H1 (cell line): Measurements from ENCODE around the gene SMTNL1. TPM values are rescaled to one million over a fixed set of nuclear protein-coding genes. Genes with fewer than 3 reads are reported as not detected.

ENCODE experiments used
- CTCF ChIA-PET: fragments of 300-600 bp; sonication (Branson Sonifier 250); formaldehyde crosslinking; loops from one replicate; lab custom pipeline; 2021; ENCODE audit not compliant: partially characterized antibody; lab: Charles Lee
- POLR2A ChIA-PET: fragments of 300-600 bp; sonication (Branson Sonifier 250); formaldehyde crosslinking; loops from one replicate; lab custom pipeline; 2021; ENCODE audit warnings: inconsistent platforms; ENCODE audit not compliant: partially characterized antibody; lab: Charles Lee
- DNase-seq, 2 experiments: peaks; one replicate each; pipeline versions ENCODE4 v3.0.0 to v3.0.0-alpha.2; 2010 to 2022; ENCODE audit warnings: low spot score in 2 of 2, low read depth in 1 of 2, mixed read lengths in 1 of 2
- FAIRE-seq: peaks from 2 replicates; lab custom pipeline; 2011; peaks lifted over from hg19 to GRCh38; lab: Jason Lieb, UNC
- H2AFZ ChIP-seq: 2 replicates; pipeline ENCODE4 v1.8.1; 2012; ENCODE audit warnings: low read length, inconsistent platforms
- H2AK5ac ChIP-seq: 2 replicates; pipeline ENCODE4 v1.6.1; 2013; ENCODE audit warnings: low read depth, low read length
- H2BK120ac ChIP-seq: replicated peaks from 2 replicates; pipeline ENCODE3; 2013; ENCODE audit warnings: low read depth, low read length, inconsistent platforms
- H2BK12ac ChIP-seq: 2 replicates; pipeline ENCODE4 v1.6.1; 2013; ENCODE audit warnings: low read depth, low read length
- H2BK15ac ChIP-seq: 2 replicates; pipeline ENCODE4 v1.6.1; 2013; ENCODE audit warnings: low read length
- H2BK20ac ChIP-seq: 2 replicates; pipeline ENCODE4 v1.6.1; 2013; ENCODE audit warnings: low read length
- H2BK5ac ChIP-seq: 2 replicates; pipeline ENCODE4 v1.6.1; 2013; ENCODE audit warnings: low read depth, low read length
- H3K14ac ChIP-seq: 2 replicates; pipeline ENCODE4 v1.6.1; 2013; ENCODE audit warnings: inconsistent platforms; ENCODE audit not compliant: insufficient read length
- H3K18ac ChIP-seq: 2 replicates; pipeline ENCODE4 v1.6.1; 2013; ENCODE audit warnings: low read length; ENCODE audit errors: extremely low read depth
- H3K23ac ChIP-seq: 2 replicates; pipeline ENCODE4 v1.6.1; 2013; ENCODE audit warnings: inconsistent platforms; ENCODE audit not compliant: insufficient read length
- H3K23me2 ChIP-seq: 2 replicates; pipeline ENCODE4 v1.6.1; 2013; ENCODE audit warnings: low read depth, low read length
- H3K27ac ChIP-seq: 2 replicates; pipeline ENCODE4 v1.6.1; 2011; ENCODE audit warnings: low read depth, low read length, inconsistent platforms
- H3K27me3 ChIP-seq, 4 experiments: replicated peaks in 1 of 4; 1 replicate in 1 of 4; 2 replicates in 3 of 4; pipeline versions ENCODE4 v1.6.1 to v1.8.1; 2011 to 2013; ENCODE audit warnings: low read length in 3 of 4, mild to moderate bottlenecking in 3 of 4, inconsistent platforms in 2 of 4, mixed read lengths in 2 of 4, moderate library complexity in 1 of 4; ENCODE audit not compliant: control insufficient read depth in 3 of 4, insufficient read depth in 3 of 4; ENCODE audit errors: extremely low read depth in 1 of 4
- H3K36me3 ChIP-seq, 4 experiments: 2 replicates each; pipeline versions ENCODE4 v1.6.1 to v1.8.1; 2011 to 2013; ENCODE audit warnings: mild to moderate bottlenecking in 4 of 4, low read length in 3 of 4, moderate library complexity in 2 of 4, control low read depth in 1 of 4, inconsistent platforms in 1 of 4; ENCODE audit not compliant: insufficient read depth in 4 of 4, control insufficient read depth in 2 of 4
- H3K4ac ChIP-seq: replicated peaks from 2 replicates; pipeline ENCODE3; 2013; ENCODE audit warnings: low read length, low read depth, mixed read lengths, inconsistent platforms; ENCODE audit not compliant: insufficient read length
- H3K4me1 ChIP-seq, 4 experiments: replicated peaks in 1 of 4; 1 replicate in 1 of 4; 2 replicates in 3 of 4; pipeline versions ENCODE4 v1.6.1 to v1.8.1; 2011 to 2013; ENCODE audit warnings: low read length in 3 of 4, inconsistent platforms in 2 of 4, mixed read lengths in 1 of 4; ENCODE audit not compliant: insufficient read depth in 4 of 4, control insufficient read depth in 3 of 4
- H3K4me2 ChIP-seq, 2 experiments: 2 replicates each; pipeline versions ENCODE4 v1.6.1 to v1.8.1; 2011 to 2013; ENCODE audit warnings: low read depth in 2 of 2, low read length in 2 of 2, control low read depth in 1 of 2, inconsistent platforms in 1 of 2, mild to moderate bottlenecking in 1 of 2; ENCODE audit not compliant: insufficient read depth in 1 of 2
- H3K4me3 ChIP-seq, 4 experiments: fragments of 200-600, 300-600 bp in 1 of 4; sonication (generic), shearing (Covaris generic), sonication (Bioruptor Twin) in 1 of 4; 2 replicates each; pipeline versions ENCODE4 v1.5.1 to v1.8.1; 2011 to 2016; ENCODE audit warnings: low read length in 4 of 4, low read depth in 3 of 4, control low read depth in 2 of 4, inconsistent platforms in 2 of 4, mild to moderate bottlenecking in 2 of 4, mixed read lengths in 1 of 4, moderate library complexity in 1 of 4; ENCODE audit not compliant: insufficient read depth in 2 of 4; ENCODE audit errors: extremely low read depth in 1 of 4
- H3K56ac ChIP-seq: replicated peaks from 2 replicates; pipeline ENCODE3; 2013; ENCODE audit warnings: low read depth, mild to moderate bottlenecking, mixed read lengths, low read length, inconsistent platforms; ENCODE audit not compliant: insufficient read length
- H3K79me1 ChIP-seq: 2 replicates; pipeline ENCODE4 v1.6.1; 2013; ENCODE audit warnings: low read depth, low read length, control low read depth
- H3K79me2 ChIP-seq, 2 experiments: 2 replicates each; pipeline versions ENCODE4 v1.6.1 to v1.8.1; 2012 to 2013; ENCODE audit warnings: low read length in 2 of 2, mild to moderate bottlenecking in 2 of 2, inconsistent platforms in 1 of 2; ENCODE audit not compliant: insufficient read depth in 2 of 2, control insufficient read depth in 1 of 2
- H3K9ac ChIP-seq, 4 experiments: replicated peaks in 1 of 4; 1 replicate in 1 of 4; 2 replicates in 3 of 4; pipeline versions ENCODE4 v1.6.1 to v1.8.1; 2011 to 2013; ENCODE audit warnings: low read depth in 3 of 4, low read length in 3 of 4, control low read depth in 2 of 4, mild to moderate bottlenecking in 2 of 4, moderate library complexity in 2 of 4, inconsistent platforms in 1 of 4; ENCODE audit errors: extremely low read depth in 1 of 4
- H3K9me3 ChIP-seq, 2 experiments: 2 replicates each; pipeline versions ENCODE4 v1.6.1 to v1.8.1; 2012 to 2013; ENCODE audit warnings: mild to moderate bottlenecking in 2 of 2, moderate library complexity in 2 of 2, control low read depth in 1 of 2, inconsistent platforms in 1 of 2, low read depth in 1 of 2, low read length in 1 of 2, mixed read lengths in 1 of 2; ENCODE audit not compliant: insufficient read depth in 2 of 2
- H4K20me1 ChIP-seq, 2 experiments: replicated peaks in 1 of 2; 2 replicates each; pipeline versions ENCODE3 to v1.8.1; 2011 to 2013; ENCODE audit warnings: inconsistent platforms in 2 of 2, low read length in 2 of 2, mild to moderate bottlenecking in 1 of 2; ENCODE audit not compliant: insufficient read depth in 2 of 2, control insufficient read depth in 1 of 2
- H4K5ac ChIP-seq: 2 replicates; pipeline ENCODE4 v1.6.1; 2013; ENCODE audit warnings: low read length, low read depth, mixed read lengths, inconsistent platforms; ENCODE audit not compliant: insufficient read length
- H4K8ac ChIP-seq: 2 replicates; pipeline ENCODE4 v1.8.0; 2013; ENCODE audit warnings: mild to moderate bottlenecking, moderate library complexity, low read length, inconsistent platforms; ENCODE audit not compliant: insufficient read depth; ENCODE audit errors: extremely low read depth
- H4K91ac ChIP-seq: replicated peaks from 2 replicates; pipeline ENCODE3; 2013; ENCODE audit warnings: low read length, mixed read lengths, inconsistent platforms; ENCODE audit not compliant: insufficient read length
- CEBPB ChIP-seq: IDR thresholded peaks from 2 replicates; pipeline ENCODE4 v1.6.1; 2012; ENCODE audit warnings: low read depth, low read length
- CREB1 ChIP-seq: IDR thresholded peaks from 2 replicates; pipeline ENCODE4 v1.6.1; 2012; ENCODE audit warnings: inconsistent platforms
- EP300 ChIP-seq, 2 experiments: IDR thresholded peaks; 1 replicate in 1 of 2; 2 replicates in 1 of 2; pipeline ENCODE4 v1.6.1; 2011 to 2012; ENCODE audit warnings: low read depth in 2 of 2, low read length in 2 of 2, mild to moderate bottlenecking in 2 of 2, borderline replicate concordance in 1 of 2, inconsistent platforms in 1 of 2, moderate library complexity in 1 of 2
- KDM1A ChIP-seq: fragments of 200-600, 300-600 bp; sonication (generic); IDR thresholded peaks from 2 replicates; pipeline ENCODE4 v1.7.1; 2016; ENCODE audit warnings: mild to moderate bottlenecking, low read length, borderline replicate concordance
- RAD21 ChIP-seq, 2 experiments: IDR thresholded peaks in 1 of 2; conservative IDR thresholded peaks in 1 of 2; 2 replicates each; pipeline ENCODE4 v1.6.1; 2011; ENCODE audit warnings: low read depth in 2 of 2, low read length in 2 of 2, improper control_type of control experiment in 1 of 2, inconsistent platforms in 1 of 2, mild to moderate bottlenecking in 1 of 2, moderate library complexity in 1 of 2
- SP4 ChIP-seq: IDR thresholded peaks from 2 replicates; pipeline ENCODE4 v1.6.1; 2012; ENCODE audit warnings: low read length, inconsistent platforms
- TAF1 ChIP-seq: IDR thresholded peaks from 2 replicates; pipeline ENCODE4 v1.6.1; 2011; ENCODE audit warnings: mild to moderate bottlenecking, low read depth, low read length
- TBP ChIP-seq: IDR thresholded peaks from 2 replicates; pipeline ENCODE4 v1.6.1; 2011; ENCODE audit warnings: low read depth, low read length, improper control_type of control experiment
- WGBS, 2 experiments: shearing (Covaris generic) in 1 of 2; methylation state at CpG; one replicate each; pipeline versions ENCODE4 v1.1.6 to v1.1.7; 2013 to 2015; ENCODE audit warnings: low lambda C conversion rate in 2 of 2, mixed read lengths in 2 of 2, inconsistent platforms in 1 of 2, low coverage in 1 of 2, missing lambda C conversion rate in 1 of 2; ENCODE audit not compliant: insufficient replicate concordance in 2 of 2, insufficient coverage in 1 of 2, insufficient read length in 1 of 2; ENCODE audit errors: extremely low coverage in 1 of 2, missing lambda C conversion rate in 1 of 2; 5-methylcytosine and 5-hydroxymethylcytosine counted together
- polyA plus RNA-seq, 7 experiments: library from polyadenylated mRNA; depleted of rRNA in 3 of 7; stranded (reverse) in 5 of 7; unstranded in 2 of 7; fragments of >200 nt in 5 of 7; fragments of 200-250 nt in 2 of 7; gene quantifications; 1 replicate in 5 of 7; 2 replicates in 1 of 7; 4 replicates in 1 of 7; pipeline versions ENCODE4 v1.2.1 to v1.2.3, GENCODE V29; 2011 to 2013; ENCODE audit warnings: missing spikeins in 2 of 7, mixed read lengths in 2 of 7
- total RNA-seq: library from RNA; stranded (reverse); fragmentation: NEBNext Ultra II Directional; extraction: Animal tissue kit (Norgen Biotek cat#: 25700); gene quantifications from 2 replicates; pipeline ENCODE4 v1.2.1, GENCODE V29; 2021
- TF ChIP-seq, protein P1 (sequence below): IDR thresholded peaks from 2 replicates; pipeline ENCODE4 v1.6.1; 2012; ENCODE audit warnings: inconsistent platforms

The SMTNL1 gene
- total and polyA plus RNA-seq, 2 of the 8 experiments (the other 6 are each of a cell fraction or from before 2014, with no cell fraction given): 0.18 TPM; not detected in 1

DNA sequence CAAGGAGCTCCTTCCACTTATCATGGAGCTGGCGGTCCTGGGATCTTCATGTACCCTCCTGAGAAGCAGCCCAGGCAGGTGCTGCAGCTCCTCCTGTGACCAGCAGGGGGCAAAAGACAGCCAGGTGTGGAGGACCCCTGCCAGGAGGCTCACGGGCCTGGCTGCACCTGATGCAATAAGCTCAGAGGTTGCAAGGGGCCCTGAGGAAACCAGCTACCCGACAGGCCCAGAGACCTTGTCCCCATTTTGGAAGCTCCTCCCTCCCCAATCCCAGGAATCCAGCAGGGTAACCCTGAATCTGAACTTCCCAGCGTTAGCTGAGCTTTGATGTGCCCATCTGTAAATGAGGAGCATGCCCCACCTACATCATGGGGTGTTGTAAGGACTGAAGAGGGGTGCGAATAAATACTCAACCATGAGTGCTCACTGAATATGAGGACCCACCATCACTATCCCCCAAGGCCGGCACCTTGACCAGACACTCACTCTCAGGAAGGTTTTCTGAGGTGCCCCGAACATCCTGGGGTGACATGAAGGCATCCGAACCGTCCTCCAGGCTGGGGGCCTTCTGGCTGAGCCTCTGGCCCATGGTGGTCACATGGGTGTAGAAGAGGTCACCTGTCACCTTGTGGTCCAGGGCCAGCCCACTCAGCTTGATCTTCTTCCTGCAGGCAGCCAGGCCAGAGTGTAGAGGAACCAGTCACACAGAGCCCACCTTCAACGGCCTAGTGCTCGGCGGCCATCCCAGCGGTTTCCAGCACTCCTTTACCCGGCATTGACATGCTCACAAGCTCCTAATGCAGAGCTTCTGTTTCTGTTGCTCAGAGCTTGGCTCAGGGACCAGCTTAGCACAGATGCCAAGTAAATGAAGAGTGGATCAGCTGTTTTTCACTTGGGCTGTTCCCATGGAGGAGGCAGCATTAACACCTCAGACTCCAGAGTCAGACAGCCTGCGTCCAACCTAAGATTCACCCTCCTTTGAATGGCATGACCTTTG lies 43.6 kb upstream of the SMTNL1 start:
- Histone ChIP-seq H3K23ac (no peak overlapping the region), H3K56ac (no peak overlapping the region), H3K27me3 (no peaks in the 10 kb centered on the region), H4K8ac (peak overlapping the region; percentile 1; the same call in 1 of the 2 replicates), H3K14ac (no peak overlapping the region), H2BK15ac (peak overlapping the region; percentile 49; the same call in 1 of the 2 replicates), H3K4me2 (no peak overlapping the region), H4K91ac (peak overlapping the region; percentile 94), H3K9ac (peak overlapping the region in 1 of 4 experiments; percentile 47; a peak in 2 of 7 replicates), H3K4me3 (no peak overlapping the region), H3K4ac (peak overlapping the region; percentile 58), H3K79me2 (no peaks in the 10 kb centered on the region), H3K23me2 (no peaks in the 10 kb centered on the region), H3K4me1 (peaks cover 0 to 7% (median 5%) of the 10 kb centered on the region in 4 experiments; a peak in 4 of 7 replicates), H2BK5ac (peak overlapping the region; percentile 90), H3K27ac (peak overlapping the region; percentile 88), H2AFZ (no peak overlapping the region), H3K18ac (peak overlapping the region; percentile 66), H3K36me3 (peaks cover 0 to 5% (median 0%) of the 10 kb centered on the region in 4 experiments; a peak in 2 of 8 replicates), H4K20me1 (peaks cover 0 to under 1% of the 10 kb centered on the region in 2 experiments), H2BK120ac (peak overlapping the region; percentile 38), H3K9me3 (no peaks in the 10 kb centered on the region), H2BK12ac (peak overlapping the region; percentile 98), H3K79me1 (no peaks in the 10 kb centered on the region), H4K5ac (peak overlapping the region; percentile 38), H2BK20ac (peak overlapping the region; percentile 83), H2AK5ac (peak overlapping the region; percentile 18)
- 83% methylated on average over 15 of the region's 15 CpGs; no CpG with 5 or more reads in 1 of the 2 experiments for WGBS, 2 experiments
- DNase-seq (peak; percentile 88 to 93), FAIRE-seq (peak; percentile 87)
- ChIA-PET CTCF (interaction anchor here (0.7 to 33.7 kb wide), 53 partner anchors 10 to 357 kb away, joined by 3 to 1146 read pairs (median 4); partner anchors contain the start of genes RTN4RL2, SLC43A1, SLC43A3 and SMTNL1), POLR2A (interaction anchor here (0.7 to 9.7 kb wide), 28 partner anchors 8 to 247 kb away, joined by 3 to 90 read pairs (median 4); partner anchors contain the start of genes RTN4RL2, SELENOH, SERPING1 and SLC43A1)
- TF ChIP-seq CREB1: no peak
- TF ChIP-seq TAF1: peak; percentile 46; the same call in 1 of the 2 replicates
- TF ChIP-seq EP300 (IDR thresholded peaks at IDR 0.05; ENCODE audit: borderline replicate concordance in 1 of 2, low read depth in 2 of 2, low read length in 2 of 2): peak in 1 of 2 experiments; percentile 81; a peak in 1 of 3 replicates
- TF ChIP-seq TBP: 0 out of 2 replicates have a peak, but pooled peaks have one; percentile 23
- peak; percentile 44; the same call in 1 of the 2 replicates for TF ChIP-seq SP4
- TF ChIP-seq, protein P1, sequence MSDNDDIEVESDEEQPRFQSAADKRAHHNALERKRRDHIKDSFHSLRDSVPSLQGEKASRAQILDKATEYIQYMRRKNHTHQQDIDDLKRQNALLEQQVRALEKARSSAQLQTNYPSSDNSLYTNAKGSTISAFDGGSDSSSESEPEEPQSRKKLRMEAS: peak; percentile 90
- peak; percentile 68; the same call in 1 of the 2 replicates for TF ChIP-seq KDM1A
- peak; percentile 99 for TF ChIP-seq CEBPB
- peak; percentile 63 to 74 for TF ChIP-seq RAD21 (IDR thresholded peaks at IDR 0.05 in 1 of 2, conservative IDR thresholded peaks at IDR 0.05 in 1 of 2; ENCODE audit: low read depth in 2 of 2, low read length in 2 of 2)
